H1 (cell line): ENCODE data around the gene CLBA1. TPM values are rescaled to one million over a fixed set of nuclear protein-coding genes. Genes with fewer than 3 reads are reported as not detected.

ENCODE experiments used
- CTCF ChIA-PET: fragments of 300-600 bp; sonication (Branson Sonifier 250); formaldehyde crosslinking; loops from one replicate; lab custom pipeline; 2021; ENCODE audit not compliant: partially characterized antibody; lab: Charles Lee
- POLR2A ChIA-PET: fragments of 300-600 bp; sonication (Branson Sonifier 250); formaldehyde crosslinking; loops from one replicate; lab custom pipeline; 2021; ENCODE audit warnings: inconsistent platforms; ENCODE audit not compliant: partially characterized antibody; lab: Charles Lee
- DNase-seq, 2 experiments: peaks; one replicate each; pipeline versions ENCODE4 v3.0.0 to v3.0.0-alpha.2; 2010 to 2022; ENCODE audit warnings: low spot score in 2 of 2, low read depth in 1 of 2, mixed read lengths in 1 of 2
- FAIRE-seq: peaks from 2 replicates; lab custom pipeline; 2011; peaks lifted over from hg19 to GRCh38; lab: Jason Lieb, UNC
- H2AFZ ChIP-seq: 2 replicates; pipeline ENCODE4 v1.8.1; 2012; ENCODE audit warnings: low read length, inconsistent platforms
- H2AK5ac ChIP-seq: 2 replicates; pipeline ENCODE4 v1.6.1; 2013; ENCODE audit warnings: low read depth, low read length
- H2BK120ac ChIP-seq: replicated peaks from 2 replicates; pipeline ENCODE3; 2013; ENCODE audit warnings: low read depth, low read length, inconsistent platforms
- H2BK12ac ChIP-seq: 2 replicates; pipeline ENCODE4 v1.6.1; 2013; ENCODE audit warnings: low read depth, low read length
- H2BK15ac ChIP-seq: 2 replicates; pipeline ENCODE4 v1.6.1; 2013; ENCODE audit warnings: low read length
- H2BK20ac ChIP-seq: 2 replicates; pipeline ENCODE4 v1.6.1; 2013; ENCODE audit warnings: low read length
- H2BK5ac ChIP-seq: 2 replicates; pipeline ENCODE4 v1.6.1; 2013; ENCODE audit warnings: low read depth, low read length
- H3K14ac ChIP-seq: 2 replicates; pipeline ENCODE4 v1.6.1; 2013; ENCODE audit warnings: inconsistent platforms; ENCODE audit not compliant: insufficient read length
- H3K18ac ChIP-seq: 2 replicates; pipeline ENCODE4 v1.6.1; 2013; ENCODE audit warnings: low read length; ENCODE audit errors: extremely low read depth
- H3K23ac ChIP-seq: 2 replicates; pipeline ENCODE4 v1.6.1; 2013; ENCODE audit warnings: inconsistent platforms; ENCODE audit not compliant: insufficient read length
- H3K23me2 ChIP-seq: 2 replicates; pipeline ENCODE4 v1.6.1; 2013; ENCODE audit warnings: low read depth, low read length
- H3K27ac ChIP-seq: 2 replicates; pipeline ENCODE4 v1.6.1; 2011; ENCODE audit warnings: low read depth, low read length, inconsistent platforms
- H3K27me3 ChIP-seq, 4 experiments: replicated peaks in 1 of 4; 1 replicate in 1 of 4; 2 replicates in 3 of 4; pipeline versions ENCODE4 v1.6.1 to v1.8.1; 2011 to 2013; ENCODE audit warnings: low read length in 3 of 4, mild to moderate bottlenecking in 3 of 4, inconsistent platforms in 2 of 4, mixed read lengths in 2 of 4, moderate library complexity in 1 of 4; ENCODE audit not compliant: control insufficient read depth in 3 of 4, insufficient read depth in 3 of 4; ENCODE audit errors: extremely low read depth in 1 of 4
- H3K36me3 ChIP-seq, 4 experiments: 2 replicates each; pipeline versions ENCODE4 v1.6.1 to v1.8.1; 2011 to 2013; ENCODE audit warnings: mild to moderate bottlenecking in 4 of 4, low read length in 3 of 4, moderate library complexity in 2 of 4, control low read depth in 1 of 4, inconsistent platforms in 1 of 4; ENCODE audit not compliant: insufficient read depth in 4 of 4, control insufficient read depth in 2 of 4
- H3K4ac ChIP-seq: replicated peaks from 2 replicates; pipeline ENCODE3; 2013; ENCODE audit warnings: low read length, low read depth, mixed read lengths, inconsistent platforms; ENCODE audit not compliant: insufficient read length
- H3K4me1 ChIP-seq, 4 experiments: replicated peaks in 1 of 4; 1 replicate in 1 of 4; 2 replicates in 3 of 4; pipeline versions ENCODE4 v1.6.1 to v1.8.1; 2011 to 2013; ENCODE audit warnings: low read length in 3 of 4, inconsistent platforms in 2 of 4, mixed read lengths in 1 of 4; ENCODE audit not compliant: insufficient read depth in 4 of 4, control insufficient read depth in 3 of 4
- H3K4me2 ChIP-seq, 2 experiments: 2 replicates each; pipeline versions ENCODE4 v1.6.1 to v1.8.1; 2011 to 2013; ENCODE audit warnings: low read depth in 2 of 2, low read length in 2 of 2, control low read depth in 1 of 2, inconsistent platforms in 1 of 2, mild to moderate bottlenecking in 1 of 2; ENCODE audit not compliant: insufficient read depth in 1 of 2
- H3K4me3 ChIP-seq, 4 experiments: fragments of 200-600, 300-600 bp in 1 of 4; sonication (generic), shearing (Covaris generic), sonication (Bioruptor Twin) in 1 of 4; 2 replicates each; pipeline versions ENCODE4 v1.5.1 to v1.8.1; 2011 to 2016; ENCODE audit warnings: low read length in 4 of 4, low read depth in 3 of 4, control low read depth in 2 of 4, inconsistent platforms in 2 of 4, mild to moderate bottlenecking in 2 of 4, mixed read lengths in 1 of 4, moderate library complexity in 1 of 4; ENCODE audit not compliant: insufficient read depth in 2 of 4; ENCODE audit errors: extremely low read depth in 1 of 4
- H3K56ac ChIP-seq: replicated peaks from 2 replicates; pipeline ENCODE3; 2013; ENCODE audit warnings: low read depth, mild to moderate bottlenecking, mixed read lengths, low read length, inconsistent platforms; ENCODE audit not compliant: insufficient read length
- H3K79me1 ChIP-seq: 2 replicates; pipeline ENCODE4 v1.6.1; 2013; ENCODE audit warnings: low read depth, low read length, control low read depth
- H3K79me2 ChIP-seq, 2 experiments: 2 replicates each; pipeline versions ENCODE4 v1.6.1 to v1.8.1; 2012 to 2013; ENCODE audit warnings: low read length in 2 of 2, mild to moderate bottlenecking in 2 of 2, inconsistent platforms in 1 of 2; ENCODE audit not compliant: insufficient read depth in 2 of 2, control insufficient read depth in 1 of 2
- H3K9ac ChIP-seq, 4 experiments: replicated peaks in 1 of 4; 1 replicate in 1 of 4; 2 replicates in 3 of 4; pipeline versions ENCODE4 v1.6.1 to v1.8.1; 2011 to 2013; ENCODE audit warnings: low read depth in 3 of 4, low read length in 3 of 4, control low read depth in 2 of 4, mild to moderate bottlenecking in 2 of 4, moderate library complexity in 2 of 4, inconsistent platforms in 1 of 4; ENCODE audit errors: extremely low read depth in 1 of 4
- H3K9me3 ChIP-seq, 2 experiments: 2 replicates each; pipeline versions ENCODE4 v1.6.1 to v1.8.1; 2012 to 2013; ENCODE audit warnings: mild to moderate bottlenecking in 2 of 2, moderate library complexity in 2 of 2, control low read depth in 1 of 2, inconsistent platforms in 1 of 2, low read depth in 1 of 2, low read length in 1 of 2, mixed read lengths in 1 of 2; ENCODE audit not compliant: insufficient read depth in 2 of 2
- H4K20me1 ChIP-seq, 2 experiments: replicated peaks in 1 of 2; 2 replicates each; pipeline versions ENCODE3 to v1.8.1; 2011 to 2013; ENCODE audit warnings: inconsistent platforms in 2 of 2, low read length in 2 of 2, mild to moderate bottlenecking in 1 of 2; ENCODE audit not compliant: insufficient read depth in 2 of 2, control insufficient read depth in 1 of 2
- H4K5ac ChIP-seq: 2 replicates; pipeline ENCODE4 v1.6.1; 2013; ENCODE audit warnings: low read length, low read depth, mixed read lengths, inconsistent platforms; ENCODE audit not compliant: insufficient read length
- H4K8ac ChIP-seq: 2 replicates; pipeline ENCODE4 v1.8.0; 2013; ENCODE audit warnings: mild to moderate bottlenecking, moderate library complexity, low read length, inconsistent platforms; ENCODE audit not compliant: insufficient read depth; ENCODE audit errors: extremely low read depth
- H4K91ac ChIP-seq: replicated peaks from 2 replicates; pipeline ENCODE3; 2013; ENCODE audit warnings: low read length, mixed read lengths, inconsistent platforms; ENCODE audit not compliant: insufficient read length
- CEBPB ChIP-seq: IDR thresholded peaks from 2 replicates; pipeline ENCODE4 v1.6.1; 2012; ENCODE audit warnings: low read depth, low read length
- KDM4A ChIP-seq: IDR thresholded peaks from one replicate; pipeline ENCODE4 v1.7.1; 2012; ENCODE audit warnings: low read depth, mild to moderate bottlenecking, moderate library complexity, low read length, inconsistent platforms; ENCODE audit not compliant: severe bottlenecking
- NRF1 ChIP-seq: IDR thresholded peaks from 2 replicates; pipeline ENCODE4 v1.6.1; 2011; ENCODE audit warnings: mild to moderate bottlenecking, low read depth, low read length, improper control_type of control experiment
- SIN3A ChIP-seq, 2 experiments: IDR thresholded peaks in 1 of 2; conservative IDR thresholded peaks in 1 of 2; 2 replicates each; pipeline ENCODE4 v1.6.1; 2011 to 2012; ENCODE audit warnings: low read length in 2 of 2, improper control_type of control experiment in 1 of 2, low read depth in 1 of 2, mild to moderate bottlenecking in 1 of 2
- SUZ12 ChIP-seq: fragments of 200-600 bp; sonication (generic); IDR thresholded peaks from 2 replicates; pipeline ENCODE4 v1.6.1; 2012; ENCODE audit warnings: mild to moderate bottlenecking, inconsistent platforms, low read length, moderate library complexity, mixed read lengths
- TAF7 ChIP-seq: optimal IDR thresholded peaks from 2 replicates; pipeline ENCODE3; 2011; ENCODE audit warnings: low read depth, mild to moderate bottlenecking, inconsistent platforms, low read length, moderate library complexity, borderline replicate concordance
- TBP ChIP-seq: IDR thresholded peaks from 2 replicates; pipeline ENCODE4 v1.6.1; 2011; ENCODE audit warnings: low read depth, low read length, improper control_type of control experiment
- WGBS, 2 experiments: shearing (Covaris generic) in 1 of 2; methylation state at CpG; one replicate each; pipeline versions ENCODE4 v1.1.6 to v1.1.7; 2013 to 2015; ENCODE audit warnings: low lambda C conversion rate in 2 of 2, mixed read lengths in 2 of 2, inconsistent platforms in 1 of 2, low coverage in 1 of 2, missing lambda C conversion rate in 1 of 2; ENCODE audit not compliant: insufficient replicate concordance in 2 of 2, insufficient coverage in 1 of 2, insufficient read length in 1 of 2; ENCODE audit errors: extremely low coverage in 1 of 2, missing lambda C conversion rate in 1 of 2; 5-methylcytosine and 5-hydroxymethylcytosine counted together
- polyA plus RNA-seq, 7 experiments: library from polyadenylated mRNA; depleted of rRNA in 3 of 7; stranded (reverse) in 5 of 7; unstranded in 2 of 7; fragments of >200 nt in 5 of 7; fragments of 200-250 nt in 2 of 7; gene quantifications; 1 replicate in 5 of 7; 2 replicates in 1 of 7; 4 replicates in 1 of 7; pipeline versions ENCODE4 v1.2.1 to v1.2.3, GENCODE V29; 2011 to 2013; ENCODE audit warnings: missing spikeins in 2 of 7, mixed read lengths in 2 of 7
- total RNA-seq: library from RNA; stranded (reverse); fragmentation: NEBNext Ultra II Directional; extraction: Animal tissue kit (Norgen Biotek cat#: 25700); gene quantifications from 2 replicates; pipeline ENCODE4 v1.2.1, GENCODE V29; 2021
- TF ChIP-seq, protein P1 (sequence below): IDR thresholded peaks from 2 replicates; pipeline ENCODE4 v1.6.1; 2011; ENCODE audit warnings: low read depth, mild to moderate bottlenecking, low read length; ENCODE audit not compliant: insufficient read depth

Gene CLBA1
- total and polyA plus RNA-seq, 2 of the 8 experiments (the other 6 are each of a cell fraction or from before 2014, with no cell fraction given): 1.6 to 2.4 TPM

DNA sequence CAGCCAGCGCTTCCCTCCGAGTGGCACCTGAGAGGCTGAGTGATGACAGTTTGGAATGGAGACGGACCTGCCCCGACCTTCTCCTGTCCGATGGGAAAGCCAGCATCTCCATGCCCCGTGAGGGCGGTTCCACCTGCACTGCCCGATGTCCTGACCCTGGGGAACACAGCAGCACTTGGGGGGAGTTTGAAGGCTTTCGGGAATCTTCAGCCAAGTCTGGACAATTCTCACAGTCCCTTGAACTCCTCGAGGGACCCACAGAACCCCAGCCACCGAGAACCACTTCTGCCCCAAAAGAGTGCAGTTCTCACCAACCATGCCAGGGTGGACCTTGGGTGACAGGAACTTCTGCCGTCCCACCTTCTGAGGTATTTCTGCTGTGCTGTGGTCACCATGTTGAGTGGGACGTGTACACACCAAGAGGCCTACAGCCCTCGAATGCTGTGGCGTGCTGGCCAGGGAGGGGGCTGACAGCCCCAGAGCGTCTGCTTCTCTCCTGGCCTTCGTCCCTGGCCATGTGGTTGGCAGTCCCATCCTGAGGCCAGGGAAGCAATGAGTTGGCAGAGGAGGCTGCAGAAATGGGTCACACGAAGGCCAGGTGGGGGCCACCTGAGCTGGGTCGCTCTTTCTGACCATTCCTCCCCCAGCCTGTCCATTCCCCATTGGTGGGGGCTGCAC, 1.0 kb downstream of the CLBA1 start:
- peaks cover 0 to 7% (median 2%) of the 10 kb centered on the region in 4 experiments; a peak in 4 of 7 replicates for H3K4me1 ChIP-seq
- H2BK15ac ChIP-seq: no peak overlapping the region
- H2AK5ac ChIP-seq: no peak overlapping the region
- peaks cover 3% of the 10 kb centered on the region in 2 experiments for H4K20me1 ChIP-seq
- TF ChIP-seq CEBPB: no peak
- TF ChIP-seq SUZ12: no peak
- TF ChIP-seq NRF1: no peak
- TF ChIP-seq TBP: no peak
- TF ChIP-seq, protein P1, sequence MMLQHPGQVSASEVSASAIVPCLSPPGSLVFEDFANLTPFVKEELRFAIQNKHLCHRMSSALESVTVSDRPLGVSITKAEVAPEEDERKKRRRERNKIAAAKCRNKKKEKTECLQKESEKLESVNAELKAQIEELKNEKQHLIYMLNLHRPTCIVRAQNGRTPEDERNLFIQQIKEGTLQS: no peak
- TF ChIP-seq KDM4A: no peak
- no peak for TF ChIP-seq SIN3A (conservative IDR thresholded peaks at IDR 0.05 in 1 of 2, IDR thresholded peaks at IDR 0.05 in 1 of 2; ENCODE audit: low read depth in 1 of 2, low read length in 2 of 2)
- no peak for TF ChIP-seq TAF7
- H2BK12ac ChIP-seq: 0 out of 2 replicates have a peak overlapping the region, but pooled peaks have one; percentile 14
- H4K91ac ChIP-seq: no peak overlapping the region
- no peak overlapping the region for H4K5ac ChIP-seq
- peak overlapping the region in 1 of 4 experiments; percentile 78; a peak in 2 of 8 replicates for H3K4me3 ChIP-seq
- no peak overlapping the region for H2BK120ac ChIP-seq
- no peak overlapping the region for H2BK20ac ChIP-seq
- peaks cover 4% of the 10 kb centered on the region; the same call in 1 of the 2 replicates for H3K23me2 ChIP-seq
- peak overlapping the region; percentile 74 to 77 for H3K4me2 ChIP-seq
- H3K9ac ChIP-seq: no peak overlapping the region
- H3K23ac ChIP-seq: no peak overlapping the region
- H3K4ac ChIP-seq: no peak overlapping the region
- no peak overlapping the region for H3K27ac ChIP-seq
- H3K14ac ChIP-seq: no peak overlapping the region
- no peak overlapping the region for H2BK5ac ChIP-seq
- H2AFZ ChIP-seq: no peak overlapping the region
- peaks cover 0 to 4% (median under 1%) of the 10 kb centered on the region in 4 experiments; a peak in 3 of 7 replicates for H3K27me3 ChIP-seq
- DNase-seq (no peak), FAIRE-seq (no peak)
- H3K56ac ChIP-seq: no peak overlapping the region
- no peaks in the 10 kb centered on the region for H3K79me2 ChIP-seq
- peaks cover 0 to 3% of the 10 kb centered on the region in 2 experiments; a peak in 1 of 4 replicates for H3K9me3 ChIP-seq
- H3K18ac ChIP-seq: no peak overlapping the region
- no peak overlapping the region for H4K8ac ChIP-seq
- ChIA-PET CTCF (interaction anchor here (0.8 to 1.3 kb wide), 4 partner anchors 15 to 60 kb away, joined by 3 to 4 read pairs (median 4); no protein-coding TSS in a partner anchor), POLR2A (interaction anchor here (1.0 kb wide), 1 partner anchor 34 kb away, joined by 4 read pairs; the partner anchor contains the start of gene CDCA4)
- 81% methylated on average over 16 of the region's 19 CpGs; no CpG with 5 or more reads in 1 of the 2 experiments for WGBS, 2 experiments
- no peaks in the 10 kb centered on the region for H3K79me1 ChIP-seq
- H3K36me3 ChIP-seq: no peaks in the 10 kb centered on the region
